HEK293 (cell line): ENCODE results near the gene SURF1.

Source experiments
- CTCF ChIA-PET: fragments of 350-600 bp; formaldehyde crosslinking; extraction: SDS; loops from one replicate; lab custom pipeline; 2021; ENCODE audit warnings: antibody characterized with exemption; lab: Yijun Ruan, JAX
- POLR2A ChIA-PET: fragments of 300-600 bp; formaldehyde crosslinking; extraction: SDS; loops from one replicate; lab custom pipeline; 2020; ENCODE audit warnings: antibody characterized with exemption, inconsistent platforms; lab: Yijun Ruan, JAX
- H3K27ac ChIP-seq: fragments of 200-500 bp; sonication (Bioruptor generic); 2 replicates; pipeline ENCODE4 v1.5.1; 2014; ENCODE audit warnings: low read depth, low read length, control low read depth, inconsistent platforms; ENCODE audit errors: extremely low read depth
- H3K36me3 ChIP-seq, 2 experiments: fragments of 200-500 bp in 1 of 2; sonication (Bioruptor generic) in 1 of 2; 1 replicate in 1 of 2; 2 replicates in 1 of 2; pipeline ENCODE4 v1.5.1; 2014 to 2017; ENCODE audit warnings: inconsistent platforms in 2 of 2, low read length in 2 of 2; ENCODE audit not compliant: control insufficient read depth in 2 of 2, insufficient read depth in 1 of 2
- H3K4me1 ChIP-seq: fragments of 200-500 bp; sonication (Bioruptor generic); 2 replicates; pipeline ENCODE4 v1.5.1; 2014; ENCODE audit warnings: mild to moderate bottlenecking, low read length, inconsistent platforms; ENCODE audit not compliant: control insufficient read depth, insufficient read depth
- H3K4me3 ChIP-seq: 2 replicates; pipeline ENCODE4 v1.5.1; 2011; ENCODE audit warnings: low read depth, mild to moderate bottlenecking, control low read depth, low read length, moderate library complexity
- H3K9me3 ChIP-seq: fragments of 200-500 bp; sonication (Bioruptor generic); 2 replicates; pipeline ENCODE4 v1.5.1; 2014; ENCODE audit warnings: low read depth, low read length, inconsistent platforms; ENCODE audit not compliant: control insufficient read depth, insufficient read depth
- ELK4 ChIP-seq: IDR thresholded peaks from 2 replicates; pipeline ENCODE4 v1.6.1; 2011; ENCODE audit warnings: mild to moderate bottlenecking, low read depth, low read length, borderline replicate concordance
- GFI1B ChIP-seq: fragments of 450-650 bp; formaldehyde crosslinking; IDR thresholded peaks from 2 replicates; pipeline ENCODE4 v1.5.1; 2016; ENCODE audit warnings: missing biosample characterization, missing genetic modification characterization
- HOXD13 ChIP-seq: sonication (generic); formaldehyde crosslinking; IDR thresholded peaks from 2 replicates; pipeline ENCODE4 v1.8.0; 2022; ENCODE audit warnings: missing genetic modification reagents, borderline replicate concordance
- INSM2 ChIP-seq: fragments of 450-650 bp; formaldehyde crosslinking; IDR thresholded peaks from 2 replicates; pipeline ENCODE4 v1.5.1; 2016; ENCODE audit warnings: missing biosample characterization, missing genetic modification characterization
- KLF1 ChIP-seq: fragments of 450-650 bp; formaldehyde crosslinking; IDR thresholded peaks from 2 replicates; pipeline ENCODE4 v1.5.1; 2016; ENCODE audit warnings: missing biosample characterization, missing genetic modification characterization
- KLF8 ChIP-seq: fragments of 450-650 bp; formaldehyde crosslinking; IDR thresholded peaks from 2 replicates; pipeline ENCODE4 v1.5.1; 2016; ENCODE audit warnings: missing biosample characterization, missing genetic modification characterization
- OSR2 ChIP-seq: fragments of 450-650 bp; formaldehyde crosslinking; IDR thresholded peaks from 2 replicates; pipeline ENCODE4 v1.5.1; 2016; ENCODE audit warnings: missing biosample characterization, missing genetic modification characterization
- OVOL3 ChIP-seq: fragments of 450-650 bp; formaldehyde crosslinking; IDR thresholded peaks from 2 replicates; pipeline ENCODE4 v1.5.1; 2016; ENCODE audit warnings: missing biosample characterization, missing genetic modification characterization
- SCRT2 ChIP-seq: fragments of 450-650 bp; formaldehyde crosslinking; IDR thresholded peaks from 2 replicates; pipeline ENCODE4 v1.5.1; 2016; ENCODE audit warnings: missing biosample characterization, missing genetic modification characterization
- ZBTB7A ChIP-seq: fragments of 450-650 bp; formaldehyde crosslinking; IDR thresholded peaks from 2 replicates; pipeline ENCODE4 v1.5.1; 2016; ENCODE audit warnings: low read depth, missing biosample characterization, missing genetic modification characterization
- ZEB2 ChIP-seq: fragments of 450-650 bp; formaldehyde crosslinking; IDR thresholded peaks from 2 replicates; pipeline ENCODE4 v1.5.1; 2016; ENCODE audit warnings: missing biosample characterization, missing genetic modification characterization
- ZNF157 ChIP-seq: fragments of 450-650 bp; formaldehyde crosslinking; IDR thresholded peaks from 2 replicates; pipeline ENCODE4 v1.5.1; 2016; ENCODE audit warnings: missing biosample characterization, missing genetic modification characterization
- ZNF184 ChIP-seq: fragments of 450-650 bp; IDR thresholded peaks from 2 replicates; pipeline ENCODE4 v1.5.1; 2018; ENCODE audit warnings: missing biosample characterization, mild to moderate bottlenecking, missing genetic modification characterization
- ZNF239 ChIP-seq: fragments of 450-650 bp; formaldehyde crosslinking; IDR thresholded peaks from 2 replicates; pipeline ENCODE4 v1.5.1; 2016; ENCODE audit warnings: missing biosample characterization, missing genetic modification characterization
- ZNF37A ChIP-seq: fragments of 450-650 bp; IDR thresholded peaks from 2 replicates; pipeline ENCODE4 v1.5.1; 2018; ENCODE audit warnings: missing biosample characterization, missing genetic modification characterization
- ZNF48 ChIP-seq: fragments of 450-650 bp; formaldehyde crosslinking; IDR thresholded peaks from 2 replicates; pipeline ENCODE4 v1.5.1; 2016; ENCODE audit warnings: missing biosample characterization, missing genetic modification characterization
- ZNF530 ChIP-seq: fragments of 450-650 bp; formaldehyde crosslinking; IDR thresholded peaks from 2 replicates; pipeline ENCODE4 v1.5.1; 2016; ENCODE audit warnings: low read depth, missing biosample characterization, missing genetic modification characterization
- ZNF549 ChIP-seq: fragments of 450-650 bp; IDR thresholded peaks from 2 replicates; pipeline ENCODE4 v1.5.1; 2018; ENCODE audit warnings: missing biosample characterization, missing genetic modification characterization, mild to moderate bottlenecking, inconsistent platforms, moderate library complexity
- ZNF558 ChIP-seq: fragments of 450-650 bp; formaldehyde crosslinking; IDR thresholded peaks from 2 replicates; pipeline ENCODE4 v1.5.1; 2016; ENCODE audit warnings: missing biosample characterization, missing genetic modification characterization
- ZNF600 ChIP-seq: fragments of 450-650 bp; formaldehyde crosslinking; IDR thresholded peaks from 2 replicates; pipeline ENCODE4 v1.5.1; 2016; ENCODE audit warnings: missing biosample characterization, missing genetic modification characterization
- ZNF629 ChIP-seq: fragments of 450-650 bp; formaldehyde crosslinking; IDR thresholded peaks from 2 replicates; pipeline ENCODE4 v1.5.1; 2017; ENCODE audit warnings: missing biosample characterization, missing genetic modification characterization
- ZSCAN5A ChIP-seq: fragments of 450-650 bp; formaldehyde crosslinking; IDR thresholded peaks from 2 replicates; pipeline ENCODE4 v1.5.1; 2016; ENCODE audit warnings: missing biosample characterization, missing genetic modification characterization
- TF ChIP-seq, protein P1 (sequence below): fragments of 450-650 bp; formaldehyde crosslinking; IDR thresholded peaks from 2 replicates; pipeline ENCODE4 v1.5.1; 2016; ENCODE audit warnings: missing biosample characterization, missing genetic modification characterization
- TF ChIP-seq, protein P2 (sequence below): fragments of 450-650 bp; formaldehyde crosslinking; IDR thresholded peaks from 2 replicates; pipeline ENCODE4 v1.5.1; 2017; ENCODE audit warnings: missing biosample characterization, missing genetic modification characterization
- TF ChIP-seq, protein P3 (sequence below): fragments of 450-650 bp; formaldehyde crosslinking; IDR thresholded peaks from 2 replicates; pipeline ENCODE4 v1.5.1; 2016; ENCODE audit warnings: missing biosample characterization, missing genetic modification characterization, low read depth

SURF1 gene

DNA sequence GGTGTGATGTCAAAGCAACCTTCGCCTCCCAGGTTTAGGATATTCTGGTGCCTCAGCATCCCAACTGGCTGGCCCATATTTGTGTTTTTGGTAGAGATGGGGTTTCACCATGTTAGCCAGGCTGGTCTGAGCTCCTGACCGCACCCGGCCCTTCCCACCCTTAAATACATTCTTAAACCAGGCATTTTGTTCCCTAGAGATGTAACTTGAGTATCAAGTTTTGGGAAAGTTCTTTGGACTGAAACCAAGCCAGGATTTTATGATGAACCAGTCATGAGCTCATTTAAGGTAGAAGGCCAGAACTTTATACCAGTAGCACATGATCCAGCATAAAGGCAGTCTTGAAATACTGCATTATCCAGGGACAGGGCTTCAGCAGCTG is 4.8 kb downstream of the SURF1 start:
- no peak overlapping the region for H3K27ac ChIP-seq
- no peaks in the 10 kb centered on the region for H3K9me3 ChIP-seq
- no peaks in the 10 kb centered on the region for H3K4me1 ChIP-seq
- CTCF ChIA-PET = interaction anchor here (0.6 to 2.2 kb wide), 10 partner anchors 9 to 329 kb away, joined by 3 to 13 read pairs (median 4); no protein-coding TSS in a partner anchor
- peaks cover 14 to 66% of the 10 kb centered on the region in 2 experiments for H3K36me3 ChIP-seq
- POLR2A ChIA-PET = interaction anchor here (0.6 to 6.0 kb wide), 10 partner anchors 7 to 187 kb away, joined by 3 to 89 read pairs (median 6); partner anchors contain the start of genes SURF1, SURF2 and SURF6
- TF ChIP-seq ZNF184 (tag by site-specific recombination) = 0 out of 2 replicates have a peak, but pooled peaks have one; percentile 17
- peak; percentile 81 for TF ChIP-seq KLF1 (tag by site-specific recombination)
- no peak for TF ChIP-seq ZNF549
- TF ChIP-seq ZEB2 (tag by site-specific recombination) = 0 out of 2 replicates have a peak, but pooled peaks have one; percentile 57
- TF ChIP-seq OSR2 (tag by site-specific recombination) = peak; percentile 21; the same call in 1 of the 2 replicates
- TF ChIP-seq, protein P1, sequence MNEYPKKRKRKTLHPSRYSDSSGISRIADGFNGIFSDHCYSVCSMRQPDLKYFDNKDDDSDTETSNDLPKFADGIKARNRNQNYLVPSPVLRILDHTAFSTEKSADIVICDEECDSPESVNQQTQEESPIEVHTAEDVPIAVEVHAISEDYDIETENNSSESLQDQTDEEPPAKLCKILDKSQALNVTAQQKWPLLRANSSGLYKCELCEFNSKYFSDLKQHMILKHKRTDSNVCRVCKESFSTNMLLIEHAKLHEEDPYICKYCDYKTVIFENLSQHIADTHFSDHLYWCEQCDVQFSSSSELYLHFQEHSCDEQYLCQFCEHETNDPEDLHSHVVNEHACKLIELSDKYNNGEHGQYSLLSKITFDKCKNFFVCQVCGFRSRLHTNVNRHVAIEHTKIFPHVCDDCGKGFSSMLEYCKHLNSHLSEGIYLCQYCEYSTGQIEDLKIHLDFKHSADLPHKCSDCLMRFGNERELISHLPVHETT = peak; percentile 9; the same call in 1 of the 2 replicates
- TF ChIP-seq ZNF530 (tag by site-specific recombination) = no peak
- peak; percentile 25; the same call in 1 of the 2 replicates for TF ChIP-seq ZNF629
- peak; percentile 60 for TF ChIP-seq KLF8
- no peak for TF ChIP-seq ZNF37A
- TF ChIP-seq, all 188 proteins: peak for 7
- H3K4me3 ChIP-seq = no peak overlapping the region

DNA sequence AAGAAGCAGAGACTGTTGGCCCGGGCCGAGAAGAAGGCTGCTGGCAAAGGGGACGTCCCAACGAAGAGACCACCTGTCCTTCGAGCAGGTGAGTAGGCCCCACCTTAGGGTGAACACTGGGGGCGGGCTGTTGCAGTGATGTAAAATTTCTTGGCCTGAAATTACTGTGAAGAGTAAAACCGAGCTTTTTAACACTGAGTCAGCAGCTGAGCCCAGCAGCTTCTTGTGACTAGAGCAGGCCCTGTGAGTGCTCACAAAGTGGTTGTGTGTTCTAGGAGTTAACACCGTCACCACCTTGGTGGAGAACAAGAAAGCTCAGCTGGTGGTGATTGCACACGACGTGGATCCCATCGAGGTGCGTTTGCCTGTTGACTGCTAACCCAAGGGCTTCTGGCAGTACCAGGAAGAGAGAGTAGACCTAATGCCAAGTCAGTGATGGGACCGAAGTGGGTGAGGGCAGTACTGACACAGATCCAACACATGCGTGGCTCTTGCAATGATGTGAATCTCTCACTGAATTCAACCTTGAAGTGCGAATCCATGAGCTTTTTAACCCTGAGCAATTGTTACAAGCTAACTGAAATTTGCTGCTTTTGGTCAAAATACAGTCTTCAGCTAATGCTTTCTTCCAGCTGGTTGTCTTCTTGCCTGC is 6.2 kb downstream of the SURF1 start:
- H3K4me3 ChIP-seq = no peak overlapping the region
- ChIA-PET CTCF (interaction anchor here (0.6 to 2.2 kb wide), 5 partner anchors 8 to 327 kb away, joined by 3 to 13 read pairs (median 10); no protein-coding TSS in a partner anchor), POLR2A (interaction anchor here (1.8 to 6.0 kb wide), 3 partner anchors 7 to 15 kb away, joined by 10 to 89 read pairs (median 12); partner anchors contain the start of genes SURF1, SURF2 and SURF6)
- H3K9me3 ChIP-seq = no peaks in the 10 kb centered on the region
- H3K36me3 ChIP-seq = peaks cover 14 to 80% of the 10 kb centered on the region in 2 experiments
- no peaks in the 10 kb centered on the region for H3K4me1 ChIP-seq
- H3K27ac ChIP-seq = peak overlapping the region; percentile 100
- TF ChIP-seq INSM2 (tag by site-specific recombination) (no peak), GFI1B (tag by site-specific recombination) (no peak), KLF1 (tag by site-specific recombination) (no peak), ZNF600 (peak; percentile 33; the same call in 1 of the 2 replicates), ZBTB7A (no peak), ZNF558 (tag by site-specific recombination) (no peak), SCRT2 (tag by site-specific recombination) (0 out of 2 replicates have a peak, but pooled peaks have one; percentile 9), HOXD13 (no peak), ZNF239 (tag by site-specific recombination) (no peak), OVOL3 (tag by site-specific recombination) (no peak), ZNF48 (tag by site-specific recombination) (no peak), ZSCAN5A (no peak), ELK4 (no peak), ZNF157 (tag by site-specific recombination) (no peak)
- TF ChIP-seq, protein P2, sequence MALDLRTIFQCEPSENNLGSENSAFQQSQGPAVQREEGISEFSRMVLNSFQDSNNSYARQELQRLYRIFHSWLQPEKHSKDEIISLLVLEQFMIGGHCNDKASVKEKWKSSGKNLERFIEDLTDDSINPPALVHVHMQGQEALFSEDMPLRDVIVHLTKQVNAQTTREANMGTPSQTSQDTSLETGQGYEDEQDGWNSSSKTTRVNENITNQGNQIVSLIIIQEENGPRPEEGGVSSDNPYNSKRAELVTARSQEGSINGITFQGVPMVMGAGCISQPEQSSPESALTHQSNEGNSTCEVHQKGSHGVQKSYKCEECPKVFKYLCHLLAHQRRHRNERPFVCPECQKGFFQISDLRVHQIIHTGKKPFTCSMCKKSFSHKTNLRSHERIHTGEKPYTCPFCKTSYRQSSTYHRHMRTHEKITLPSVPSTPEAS (tag by site-specific recombination) = no peak
- TF ChIP-seq, protein P3, sequence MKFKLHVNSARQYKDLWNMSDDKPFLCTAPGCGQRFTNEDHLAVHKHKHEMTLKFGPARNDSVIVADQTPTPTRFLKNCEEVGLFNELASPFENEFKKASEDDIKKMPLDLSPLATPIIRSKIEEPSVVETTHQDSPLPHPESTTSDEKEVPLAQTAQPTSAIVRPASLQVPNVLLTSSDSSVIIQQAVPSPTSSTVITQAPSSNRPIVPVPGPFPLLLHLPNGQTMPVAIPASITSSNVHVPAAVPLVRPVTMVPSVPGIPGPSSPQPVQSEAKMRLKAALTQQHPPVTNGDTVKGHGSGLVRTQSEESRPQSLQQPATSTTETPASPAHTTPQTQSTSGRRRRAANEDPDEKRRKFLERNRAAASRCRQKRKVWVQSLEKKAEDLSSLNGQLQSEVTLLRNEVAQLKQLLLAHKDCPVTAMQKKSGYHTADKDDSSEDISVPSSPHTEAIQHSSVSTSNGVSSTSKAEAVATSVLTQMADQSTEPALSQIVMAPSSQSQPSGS (tag by site-specific recombination) = no peak
